ENCODE measurements around the gene ADCY2. TPM values are rescaled to one million over a fixed set of nuclear protein-coding genes. Genes with fewer than 3 reads are reported as not detected.

ADCY2 gene
- total RNA-seq, 1 experiment from 2014 or later = 31.3 TPM

GRCh38 chr5:7755958-7756357 lies 360.0 kb downstream of the ADCY2 start:
- no peak overlapping the region for H3T11ph ChIP-seq (ENCODE audit: low read length)
- H3K23me2 ChIP-seq (ENCODE audit: insufficient read length, low read depth, low read length, poor library complexity, severe bottlenecking) = no peaks in the 10 kb centered on the region
- no peak overlapping the region for H3K27ac ChIP-seq (ENCODE audit: insufficient read length, low read depth, low read length)
- H3K18ac ChIP-seq (ENCODE audit: insufficient read length, low read depth, low read length) = no peak overlapping the region
- H4K5ac ChIP-seq (ENCODE audit: insufficient read length, low read depth, low read length) = no peak overlapping the region
- H3K9ac ChIP-seq (ENCODE audit: extremely low read depth, insufficient read length, low read length) = no peak overlapping the region
- no peaks in the 10 kb centered on the region for H4K20me1 ChIP-seq (ENCODE audit: control insufficient read depth, insufficient read depth, insufficient read length)
- no peak overlapping the region for H3K56ac ChIP-seq (ENCODE audit: insufficient read length, low read depth, low read length)
- no peak overlapping the region for H4K91ac ChIP-seq (ENCODE audit: insufficient read length, low read depth, low read length)
- H3K27me3 ChIP-seq (ENCODE audit: insufficient read depth, low read length) = no peaks in the 10 kb centered on the region
- no peaks in the 10 kb centered on the region for H3K27me3 Mint-ChIP-seq (ENCODE audit: low read depth)
- no peak overlapping the region for H3K14ac ChIP-seq (ENCODE audit: insufficient read depth, low read length)
- H3K4me3 Mint-ChIP-seq = no peak overlapping the region
- H4K8ac ChIP-seq (replicated peaks; ENCODE audit: insufficient read length, low read depth, low read length) = no peak overlapping the region
- no peak overlapping the region for H3K23ac ChIP-seq (ENCODE audit: insufficient read length, low read depth, low read length)
- H3K27ac Mint-ChIP-seq = 0 out of 7 replicates have a peak overlapping the region, but pooled peaks of 1 of the 3 experiments have one; percentile 44
- peaks cover 3 to 10% (median 8%) of the 10 kb centered on the region in 3 experiments; a peak in 5 of 7 replicates for H3K36me3 Mint-ChIP-seq (ENCODE audit: insufficient read depth in 1 of 3, low read depth in 3 of 3)
- H2BK5ac ChIP-seq (ENCODE audit: insufficient read length, low read length) = no peak overlapping the region
- no peak for TF ChIP-seq CTCF (conservative IDR thresholded peaks at IDR 0.05)
- H3K79me2 ChIP-seq (ENCODE audit: insufficient read depth, low read length) = no peaks in the 10 kb centered on the region
- H2BK120ac ChIP-seq (ENCODE audit: low read depth, low read length, poor library complexity, severe bottlenecking) = no peak overlapping the region
- DNase-seq = no peak
- WGBS (ENCODE audit: extremely low coverage, insufficient read length, low lambda C conversion rate) = no CpG with 5 or more reads among the region's 5 CpGs
- no peaks in the 10 kb centered on the region for H3K9me3 ChIP-seq (ENCODE audit: control insufficient read depth, low read depth, low read length)
- no peak overlapping the region for H3K4me2 ChIP-seq (ENCODE audit: insufficient read depth, insufficient read length, low read length)
- no peak overlapping the region for H2BK20ac ChIP-seq (ENCODE audit: low read depth, low read length, poor library complexity, severe bottlenecking)
- H3K4me1 Mint-ChIP-seq = peaks cover 7 to 8% of the 10 kb centered on the region in 2 experiments
- H2BK15ac ChIP-seq (ENCODE audit: low read depth, low read length) = no peak overlapping the region
- H3K9me3 Mint-ChIP-seq = no peaks in the 10 kb centered on the region
- no peak overlapping the region for H2AK5ac ChIP-seq (ENCODE audit: insufficient read length, low read length)
- H3K79me1 ChIP-seq (ENCODE audit: insufficient read depth, low read depth, low read length, poor library complexity, severe bottlenecking) = no peaks in the 10 kb centered on the region
- no peak overlapping the region for H3K4ac ChIP-seq (ENCODE audit: low read depth, low read length)
- H3K4me1 ChIP-seq (ENCODE audit: insufficient read depth, low read length) = no peaks in the 10 kb centered on the region
- no peak overlapping the region for H2BK12ac ChIP-seq (ENCODE audit: insufficient read length, low read depth, low read length)
- H2AFZ ChIP-seq (ENCODE audit: low read length) = no peak overlapping the region

Measured in H9 (cell line).